WTC11 (cell line): ENCODE data around the gene EFCAB5.

Experiments used
- CREB1 ChIP-seq: sonication (generic); formaldehyde crosslinking; IDR thresholded peaks from 2 replicates; pipeline ENCODE4 v1.8.0; 2023; ENCODE audit warnings: mild to moderate bottlenecking, missing genetic modification reagents
- NFATC4 ChIP-seq: fragments of 250-450 bp; sonication (Bioruptor Pico); IDR thresholded peaks from 2 replicates; pipeline ENCODE4 v1.9.0; 2021; ENCODE audit warnings: mild to moderate bottlenecking
- NFE2L1 ChIP-seq: sonication (generic); formaldehyde crosslinking; IDR thresholded peaks from 2 replicates; pipeline ENCODE4 v1.8.1; 2023; ENCODE audit warnings: missing genetic modification reagents
- RELA ChIP-seq: sonication (generic); formaldehyde crosslinking; IDR thresholded peaks from 2 replicates; pipeline ENCODE4 v1.8.1; 2022; ENCODE audit warnings: missing genetic modification reagents, mild to moderate bottlenecking, borderline replicate concordance
- TF ChIP-seq, protein P1 (sequence below): sonication (generic); formaldehyde crosslinking; IDR thresholded peaks from 2 replicates; pipeline ENCODE4 v1.8.0; 2022; ENCODE audit warnings: mild to moderate bottlenecking, missing genetic modification reagents
- TF ChIP-seq, protein P2 (sequence below): fragments of 200-600 bp; IDR thresholded peaks from 2 replicates; pipeline ENCODE4 v1.8.0; 2022; ENCODE audit warnings: antibody characterized with exemption
- TF ChIP-seq, protein P3 (sequence below): sonication (generic); formaldehyde crosslinking; conservative IDR thresholded peaks from 2 replicates; pipeline ENCODE4 v1.8.1; 2023; ENCODE audit warnings: mild to moderate bottlenecking, low read depth, missing genetic modification reagents, moderate library complexity
- TF ChIP-seq, protein P4 (sequence below): fragments of 250-450 bp; sonication (Bioruptor Pico); conservative IDR thresholded peaks from 2 replicates; pipeline ENCODE4 v1.9.0; 2021; ENCODE audit warnings: mild to moderate bottlenecking

DNA sequence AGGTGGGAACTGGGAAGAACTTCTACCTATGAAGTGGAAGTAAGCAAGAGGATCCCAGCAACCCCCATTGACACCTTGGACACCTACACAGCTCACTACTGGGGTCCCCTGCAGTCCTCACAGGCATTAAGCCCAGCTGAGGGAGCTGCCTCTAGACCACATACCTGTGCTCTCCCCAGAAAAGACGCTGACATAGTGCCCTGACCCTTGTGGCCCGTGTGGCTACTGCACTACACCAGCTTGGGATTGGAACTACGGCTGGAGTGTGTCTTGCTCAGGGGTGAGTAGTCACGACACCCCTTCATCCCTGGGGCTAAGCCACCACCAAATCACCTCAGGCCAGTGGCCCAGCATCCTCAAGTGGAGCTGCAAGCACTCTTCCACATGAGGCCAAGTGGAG lies 120.9 kb downstream of the EFCAB5 start:
- TF ChIP-seq, protein P1, sequence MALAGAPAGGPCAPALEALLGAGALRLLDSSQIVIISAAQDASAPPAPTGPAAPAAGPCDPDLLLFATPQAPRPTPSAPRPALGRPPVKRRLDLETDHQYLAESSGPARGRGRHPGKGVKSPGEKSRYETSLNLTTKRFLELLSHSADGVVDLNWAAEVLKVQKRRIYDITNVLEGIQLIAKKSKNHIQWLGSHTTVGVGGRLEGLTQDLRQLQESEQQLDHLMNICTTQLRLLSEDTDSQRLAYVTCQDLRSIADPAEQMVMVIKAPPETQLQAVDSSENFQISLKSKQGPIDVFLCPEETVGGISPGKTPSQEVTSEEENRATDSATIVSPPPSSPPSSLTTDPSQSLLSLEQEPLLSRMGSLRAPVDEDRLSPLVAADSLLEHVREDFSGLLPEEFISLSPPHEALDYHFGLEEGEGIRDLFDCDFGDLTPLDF (CRISPR knock-in tag), result no peak
- TF ChIP-seq, protein P2, sequence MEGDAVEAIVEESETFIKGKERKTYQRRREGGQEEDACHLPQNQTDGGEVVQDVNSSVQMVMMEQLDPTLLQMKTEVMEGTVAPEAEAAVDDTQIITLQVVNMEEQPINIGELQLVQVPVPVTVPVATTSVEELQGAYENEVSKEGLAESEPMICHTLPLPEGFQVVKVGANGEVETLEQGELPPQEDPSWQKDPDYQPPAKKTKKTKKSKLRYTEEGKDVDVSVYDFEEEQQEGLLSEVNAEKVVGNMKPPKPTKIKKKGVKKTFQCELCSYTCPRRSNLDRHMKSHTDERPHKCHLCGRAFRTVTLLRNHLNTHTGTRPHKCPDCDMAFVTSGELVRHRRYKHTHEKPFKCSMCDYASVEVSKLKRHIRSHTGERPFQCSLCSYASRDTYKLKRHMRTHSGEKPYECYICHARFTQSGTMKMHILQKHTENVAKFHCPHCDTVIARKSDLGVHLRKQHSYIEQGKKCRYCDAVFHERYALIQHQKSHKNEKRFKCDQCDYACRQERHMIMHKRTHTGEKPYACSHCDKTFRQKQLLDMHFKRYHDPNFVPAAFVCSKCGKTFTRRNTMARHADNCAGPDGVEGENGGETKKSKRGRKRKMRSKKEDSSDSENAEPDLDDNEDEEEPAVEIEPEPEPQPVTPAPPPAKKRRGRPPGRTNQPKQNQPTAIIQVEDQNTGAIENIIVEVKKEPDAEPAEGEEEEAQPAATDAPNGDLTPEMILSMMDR, result no peak
- TF ChIP-seq NFATC4, result no peak
- TF ChIP-seq CREB1 (CRISPR knock-in tag), result no peak
- TF ChIP-seq NFE2L1 (CRISPR knock-in tag), result no peak
- no peak for TF ChIP-seq RELA (CRISPR knock-in tag)
- TF ChIP-seq, protein P3, sequence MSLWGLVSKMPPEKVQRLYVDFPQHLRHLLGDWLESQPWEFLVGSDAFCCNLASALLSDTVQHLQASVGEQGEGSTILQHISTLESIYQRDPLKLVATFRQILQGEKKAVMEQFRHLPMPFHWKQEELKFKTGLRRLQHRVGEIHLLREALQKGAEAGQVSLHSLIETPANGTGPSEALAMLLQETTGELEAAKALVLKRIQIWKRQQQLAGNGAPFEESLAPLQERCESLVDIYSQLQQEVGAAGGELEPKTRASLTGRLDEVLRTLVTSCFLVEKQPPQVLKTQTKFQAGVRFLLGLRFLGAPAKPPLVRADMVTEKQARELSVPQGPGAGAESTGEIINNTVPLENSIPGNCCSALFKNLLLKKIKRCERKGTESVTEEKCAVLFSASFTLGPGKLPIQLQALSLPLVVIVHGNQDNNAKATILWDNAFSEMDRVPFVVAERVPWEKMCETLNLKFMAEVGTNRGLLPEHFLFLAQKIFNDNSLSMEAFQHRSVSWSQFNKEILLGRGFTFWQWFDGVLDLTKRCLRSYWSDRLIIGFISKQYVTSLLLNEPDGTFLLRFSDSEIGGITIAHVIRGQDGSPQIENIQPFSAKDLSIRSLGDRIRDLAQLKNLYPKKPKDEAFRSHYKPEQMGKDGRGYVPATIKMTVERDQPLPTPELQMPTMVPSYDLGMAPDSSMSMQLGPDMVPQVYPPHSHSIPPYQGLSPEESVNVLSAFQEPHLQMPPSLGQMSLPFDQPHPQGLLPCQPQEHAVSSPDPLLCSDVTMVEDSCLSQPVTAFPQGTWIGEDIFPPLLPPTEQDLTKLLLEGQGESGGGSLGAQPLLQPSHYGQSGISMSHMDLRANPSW (CRISPR knock-in tag), result no peak
- TF ChIP-seq, protein P4, sequence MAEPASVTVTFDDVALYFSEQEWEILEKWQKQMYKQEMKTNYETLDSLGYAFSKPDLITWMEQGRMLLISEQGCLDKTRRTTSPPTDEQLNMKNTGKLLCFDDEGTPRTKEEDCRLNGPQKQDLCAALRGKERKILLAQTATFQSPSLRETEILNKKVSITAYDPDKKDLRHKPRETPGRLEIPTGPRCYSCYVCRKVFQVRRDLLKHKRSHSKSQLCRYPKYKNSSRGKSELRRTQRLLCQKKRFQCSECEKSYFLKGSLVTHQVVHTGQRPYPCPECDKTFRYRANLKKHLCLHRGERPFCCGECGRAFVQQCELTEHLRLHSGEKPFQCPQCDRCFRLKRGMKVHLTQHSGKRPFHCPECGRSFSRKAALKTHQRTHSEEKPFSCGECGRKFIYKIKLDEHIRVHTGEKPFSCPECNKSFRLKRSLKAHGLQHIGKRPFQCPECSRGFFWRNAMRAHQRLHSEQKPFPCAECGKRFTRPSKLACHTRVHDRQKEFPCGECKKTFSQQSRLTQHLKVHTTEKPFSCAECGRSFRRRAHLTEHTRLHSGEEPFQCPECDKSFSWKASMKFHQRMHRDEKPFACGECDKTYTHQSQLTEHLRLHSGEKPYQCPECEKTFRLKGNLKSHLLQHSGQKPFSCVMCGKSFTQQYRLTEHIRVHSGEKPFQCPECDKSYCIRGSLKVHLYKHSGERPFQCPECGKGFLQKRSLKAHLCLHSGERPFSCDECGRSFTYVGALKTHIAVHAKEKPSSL (CRISPR knock-in tag), result no peak
